A673 (cell line): ENCODE results near the gene CUTA. TPM values are rescaled to one million over a fixed set of nuclear protein-coding genes. Genes with fewer than 3 reads are reported as not detected.

ENCODE experiments used
- BruUV-seq: library from RNA; stranded (reverse); fragments of 400-500 nt; replicated peaks from 2 replicates; lab custom pipeline; 2021; lab: Mats Ljungman, UMichigan
- CTCF ChIA-PET: fragments of 300-600 bp; sonication (Branson Sonifier 250); formaldehyde crosslinking; loops from one replicate; lab custom pipeline; 2022; ENCODE audit warnings: antibody characterized with exemption; lab: Charles Lee
- POLR2A ChIA-PET: fragments of 300-600 bp; sonication (Branson Sonifier 250); formaldehyde crosslinking; loops from one replicate; lab custom pipeline; 2022; ENCODE audit warnings: antibody characterized with exemption; ENCODE audit not compliant: low non-redundant PET; lab: Charles Lee
- DNase-seq: peaks from one replicate; pipeline ENCODE4 v3.0.0-alpha.2; 2015; ENCODE audit warnings: low spot score
- H3K27ac ChIP-seq: fragments of 200-600 bp; sonication (generic); 2 replicates; pipeline ENCODE4 v1.5.1; 2016; ENCODE audit warnings: mixed run types, low read depth, mild to moderate bottlenecking, mixed read lengths, antibody characterized with exemption, low read length; ENCODE audit not compliant: poor library complexity, severe bottlenecking
- H3K27me3 ChIP-seq: fragments of 200-600 bp; sonication (generic); replicated peaks from 2 replicates; pipeline ENCODE4 v1.6.1; 2017; ENCODE audit warnings: mixed run types, low read depth, mild to moderate bottlenecking, mixed read lengths, antibody characterized with exemption, low read length; ENCODE audit not compliant: insufficient read depth, poor library complexity
- H3K36me3 ChIP-seq: fragments of 200-600 bp; sonication (generic); 2 replicates; pipeline ENCODE4 v1.6.1; 2016; ENCODE audit warnings: mixed run types, mild to moderate bottlenecking, mixed read lengths, antibody characterized with exemption, low read length; ENCODE audit not compliant: insufficient read depth, poor library complexity, severe bottlenecking
- H3K4me1 ChIP-seq: fragments of 200-600 bp; sonication (generic); 2 replicates; pipeline ENCODE4 v1.6.1; 2017; ENCODE audit warnings: mixed run types, mild to moderate bottlenecking, mixed read lengths, antibody characterized with exemption, low read length; ENCODE audit not compliant: insufficient read depth, poor library complexity, severe bottlenecking
- H3K4me3 ChIP-seq: fragments of 200-600 bp; sonication (generic); 2 replicates; pipeline ENCODE4 v1.5.1; 2016; ENCODE audit warnings: low read depth, mixed run types, mild to moderate bottlenecking, mixed read lengths, low read length; ENCODE audit not compliant: poor library complexity, severe bottlenecking
- H3K9me3 ChIP-seq: fragments of 200-600 bp; sonication (generic); 2 replicates; pipeline ENCODE4 v1.6.1; 2016; ENCODE audit warnings: mixed run types, low read depth, mild to moderate bottlenecking, mixed read lengths, antibody characterized with exemption, low read length; ENCODE audit not compliant: poor library complexity, severe bottlenecking
- CTCF ChIP-seq: fragments of 300-800, 200-600 bp; sonication (generic); conservative IDR thresholded peaks from 2 replicates; pipeline ENCODE4 v1.5.1; 2017; ENCODE audit warnings: low read depth, mild to moderate bottlenecking, antibody characterized with exemption, low read length, moderate library complexity, mixed read lengths
- EZH2 ChIP-seq: fragments of 200-600 bp; sonication (generic); IDR thresholded peaks from 2 replicates; pipeline ENCODE4 v1.6.1; 2017; ENCODE audit warnings: borderline replicate concordance, low read depth, mild to moderate bottlenecking, mixed read lengths, antibody characterized with exemption, low read length; ENCODE audit not compliant: poor library complexity, severe bottlenecking
- intact Hi-C: fragments of 100-400 bp; cut with micrococcal nuclease; formaldehyde crosslinking; loops from one replicate; pipeline ENCODE4 v1.10.0; 2022; ENCODE audit not compliant: unreplicated experiment
- total RNA-seq: library from RNA; stranded (reverse); gene quantifications from 2 replicates; pipeline ENCODE4 v1.2.3, GENCODE V29; 2021

CUTA gene
- total RNA-seq, 1 experiment from 2014 or later, result 221 TPM

GRCh38 chr6:33459226-33459625 is 41.3 kb upstream of the CUTA start:
- Histone ChIP-seq H3K9me3 (no peaks in the 10 kb centered on the region), H3K27me3 (no peaks in the 10 kb centered on the region), H3K27ac (no peak overlapping the region), H3K36me3 (peaks cover 12% of the 10 kb centered on the region), H3K4me1 (peaks cover 7% of the 10 kb centered on the region), H3K4me3 (no peak overlapping the region)
- no peak for DNase-seq
- CTCF ChIA-PET, result no interaction called here
- POLR2A ChIA-PET, result no interaction called here
- TF ChIP-seq CTCF (no peak), EZH2 (no peak)
- no TSS peak for BruUV-seq
- intact Hi-C loops, result no loop called here

GRCh38 chr6:33458676-33459075 is 40.8 kb upstream of the CUTA start:
- Histone ChIP-seq H3K27me3 (no peaks in the 10 kb centered on the region), H3K9me3 (no peaks in the 10 kb centered on the region), H3K27ac (no peak overlapping the region), H3K4me3 (no peak overlapping the region), H3K4me1 (peaks cover 10% of the 10 kb centered on the region), H3K36me3 (peaks cover 12% of the 10 kb centered on the region)
- intact Hi-C loops, result no loop called here
- TF ChIP-seq EZH2 (no peak), CTCF (no peak)
- BruUV-seq, result no TSS peak
- CTCF ChIA-PET, result no interaction called here
- DNase-seq, result no peak
- POLR2A ChIA-PET, result no interaction called here

- Histone ChIP-seq H3K27me3 (no peaks in the 10 kb centered on the region), H3K4me1 (peaks cover 17% of the 10 kb centered on the region), H3K27ac (no peak overlapping the region), H3K4me3 (no peak overlapping the region), H3K36me3 (peaks cover 14% of the 10 kb centered on the region), H3K9me3 (no peaks in the 10 kb centered on the region)
- ChIA-PET CTCF (no interaction called here), POLR2A (no interaction called here)
- intact Hi-C loops, result no loop called here
- TF ChIP-seq CTCF (no peak), EZH2 (no peak)
- no peak for DNase-seq
- no TSS peak for BruUV-seq
Observed at GRCh38 chr6:33456156-33456555, 38.2 kb upstream of the CUTA start.
